GM12875 (cell line): ENCODE data around the gene GRIFIN.
"Not testable (repeated sequence)": the region's sequence is repeated elsewhere in the genome, so short reads cannot be mapped to it uniquely, and the experiment has no call there.

Experiments used
- H3K4me3 ChIP-seq: one replicate; pipeline ENCODE4 v1.5.1; 2011; ENCODE audit warnings: low read depth, low read length, control low read depth
- TF ChIP-seq, protein P1 (sequence below): IDR thresholded peaks from 2 replicates; pipeline ENCODE4 v1.5.1; 2011; ENCODE audit warnings: low read depth, mild to moderate bottlenecking, control low read depth, inconsistent platforms, low read length, moderate library complexity, borderline replicate concordance; ENCODE audit not compliant: insufficient read depth

Gene GRIFIN

GRCh38 chr7:2473496-2474180, 2.6 kb downstream of the GRIFIN start:
- TF ChIP-seq, protein P1, sequence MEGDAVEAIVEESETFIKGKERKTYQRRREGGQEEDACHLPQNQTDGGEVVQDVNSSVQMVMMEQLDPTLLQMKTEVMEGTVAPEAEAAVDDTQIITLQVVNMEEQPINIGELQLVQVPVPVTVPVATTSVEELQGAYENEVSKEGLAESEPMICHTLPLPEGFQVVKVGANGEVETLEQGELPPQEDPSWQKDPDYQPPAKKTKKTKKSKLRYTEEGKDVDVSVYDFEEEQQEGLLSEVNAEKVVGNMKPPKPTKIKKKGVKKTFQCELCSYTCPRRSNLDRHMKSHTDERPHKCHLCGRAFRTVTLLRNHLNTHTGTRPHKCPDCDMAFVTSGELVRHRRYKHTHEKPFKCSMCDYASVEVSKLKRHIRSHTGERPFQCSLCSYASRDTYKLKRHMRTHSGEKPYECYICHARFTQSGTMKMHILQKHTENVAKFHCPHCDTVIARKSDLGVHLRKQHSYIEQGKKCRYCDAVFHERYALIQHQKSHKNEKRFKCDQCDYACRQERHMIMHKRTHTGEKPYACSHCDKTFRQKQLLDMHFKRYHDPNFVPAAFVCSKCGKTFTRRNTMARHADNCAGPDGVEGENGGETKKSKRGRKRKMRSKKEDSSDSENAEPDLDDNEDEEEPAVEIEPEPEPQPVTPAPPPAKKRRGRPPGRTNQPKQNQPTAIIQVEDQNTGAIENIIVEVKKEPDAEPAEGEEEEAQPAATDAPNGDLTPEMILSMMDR, result no peak
- H3K4me3 ChIP-seq, result no peak overlapping the region

- TF ChIP-seq, protein P1, result no peak
- H3K4me3 ChIP-seq, result no peak overlapping the region
These were observed 3.5 kb downstream of the GRIFIN start for GRCh38 chr7:2472739-2473138.

- TF ChIP-seq, protein P1, result no peak
- no peak overlapping the region for H3K4me3 ChIP-seq
These were observed 4.8 kb downstream of the GRIFIN start for GRCh38 chr7:2471396-2471795.

- H3K4me3 ChIP-seq, result no peak overlapping the region
- TF ChIP-seq, protein P1, result no peak
These were observed 5.2 kb downstream of the GRIFIN start for GRCh38 chr7:2471022-2471329.

- TF ChIP-seq, protein P1, result no peak
- no peak overlapping the region for H3K4me3 ChIP-seq
These were observed 5.8 kb downstream of the GRIFIN start for GRCh38 chr7:2470204-2471021.

- not testable (repeated sequence) for H3K4me3 ChIP-seq
These were observed 6.6 kb downstream of the GRIFIN start for GRCh38 chr7:2469460-2470203.

- TF ChIP-seq, protein P1, result no peak
- no peak overlapping the region for H3K4me3 ChIP-seq
These were observed 8.0 kb downstream of the GRIFIN start for GRCh38 chr7:2468227-2468626.
